Liver (tissue), 9 donors: ENCODE results near the gene SLC7A6. TPM values are rescaled to one million over a fixed set of nuclear protein-coding genes. Genes with fewer than 3 reads are reported as not detected.

ENCODE experiments used
- DNase-seq: peaks from one replicate; pipeline ENCODE4 v3.0.0-alpha.2; 2017; ENCODE audit warnings: low spot score
- H3K27ac ChIP-seq, 2 donors: one replicate each; pipeline ENCODE4 v1.7.0; 2013; ENCODE audit warnings: inconsistent platforms in 2 of 2, low read length in 2 of 2, control low read depth in 1 of 2, low read depth in 1 of 2, mild to moderate bottlenecking in 1 of 2
- H3K27me3 ChIP-seq, 4 donors: one replicate each; pipeline versions ENCODE4 v1.6.1 to v1.7.0; 2013; ENCODE audit warnings: low read length in 3 of 4, inconsistent platforms in 1 of 4, mild to moderate bottlenecking in 1 of 4, moderate library complexity in 1 of 4; ENCODE audit not compliant: control insufficient read depth in 4 of 4, insufficient read depth in 4 of 4
- H3K36me3 ChIP-seq, 4 donors: one replicate each; pipeline versions ENCODE4 v1.6.1 to v1.7.0; 2013; ENCODE audit warnings: low read length in 3 of 4, mild to moderate bottlenecking in 3 of 4, low read depth in 1 of 4, moderate library complexity in 1 of 4; ENCODE audit not compliant: control insufficient read depth in 4 of 4, insufficient read depth in 3 of 4
- H3K4me1 ChIP-seq, 4 donors: one replicate each; pipeline versions ENCODE4 v1.6.1 to v1.7.0; 2013; ENCODE audit warnings: low read length in 3 of 4, mild to moderate bottlenecking in 3 of 4, moderate library complexity in 1 of 4; ENCODE audit not compliant: control insufficient read depth in 4 of 4, insufficient read depth in 4 of 4
- H3K4me3 ChIP-seq, 3 donors: one replicate each; pipeline versions ENCODE4 v1.6.1 to v1.7.0; 2013; ENCODE audit warnings: low read length in 3 of 3, control low read depth in 1 of 3, low read depth in 1 of 3, mild to moderate bottlenecking in 1 of 3
- H3K9ac ChIP-seq, 2 donors: one replicate each; pipeline ENCODE4 v1.7.0; 2013; ENCODE audit warnings: low read length in 2 of 2, mild to moderate bottlenecking in 2 of 2, moderate library complexity in 2 of 2, control low read depth in 1 of 2, low read depth in 1 of 2
- H3K9me3 ChIP-seq, 4 donors: one replicate each; pipeline versions ENCODE4 v1.6.1 to v1.7.0; 2013; ENCODE audit warnings: low read length in 3 of 4; ENCODE audit not compliant: control insufficient read depth in 4 of 4
- EGR1 ChIP-seq, 2 donors: IDR thresholded peaks; 2 replicates each; pipeline ENCODE4 v1.6.1; 2016 to 2018; ENCODE audit warnings: antibody characterized with exemption in 2 of 2, low read depth in 2 of 2
- FOXA1 ChIP-seq: IDR thresholded peaks from 2 replicates; pipeline ENCODE4 v1.6.1; 2016; ENCODE audit warnings: antibody characterized with exemption
- FOXA2 ChIP-seq: IDR thresholded peaks from 2 replicates; pipeline ENCODE4 v1.6.1; 2016; ENCODE audit warnings: antibody characterized with exemption
- GABPA ChIP-seq, 2 donors: IDR thresholded peaks in 1 of 2; conservative IDR thresholded peaks in 1 of 2; 2 replicates each; pipeline ENCODE4 v1.6.1; 2016; ENCODE audit warnings: antibody characterized with exemption in 2 of 2, mild to moderate bottlenecking in 1 of 2, moderate library complexity in 1 of 2
- HNF4A ChIP-seq, 2 donors: conservative IDR thresholded peaks; 2 replicates each; pipeline ENCODE4 v1.6.1; 2016; ENCODE audit warnings: antibody characterized with exemption in 2 of 2, mild to moderate bottlenecking in 2 of 2
- HNF4G ChIP-seq: IDR thresholded peaks from 2 replicates; pipeline ENCODE4 v1.6.1; 2016; ENCODE audit warnings: antibody characterized with exemption
- JUND ChIP-seq, 2 donors: IDR thresholded peaks; 2 replicates each; pipeline ENCODE4 v1.6.1; 2016; ENCODE audit warnings: antibody characterized with exemption in 2 of 2
- NR2F2 ChIP-seq: IDR thresholded peaks from 2 replicates; pipeline ENCODE4 v1.6.1; 2016; ENCODE audit warnings: antibody characterized with exemption
- RAD21 ChIP-seq, 2 donors: IDR thresholded peaks; 2 replicates each; pipeline ENCODE4 v1.6.1; 2016; ENCODE audit warnings: antibody characterized with exemption in 2 of 2, mild to moderate bottlenecking in 2 of 2
- RXRA ChIP-seq, 2 donors: IDR thresholded peaks; 2 replicates each; pipeline ENCODE4 v1.6.1; 2017 to 2018; ENCODE audit warnings: antibody characterized with exemption in 2 of 2, mild to moderate bottlenecking in 1 of 2
- SP1 ChIP-seq: IDR thresholded peaks from 2 replicates; pipeline ENCODE4 v1.6.1; 2018; ENCODE audit warnings: antibody characterized with exemption, mild to moderate bottlenecking
- TAF1 ChIP-seq: conservative IDR thresholded peaks from 2 replicates; pipeline ENCODE4 v1.6.1; 2016; ENCODE audit warnings: antibody characterized with exemption, mild to moderate bottlenecking
- YY1 ChIP-seq: IDR thresholded peaks from 2 replicates; pipeline ENCODE4 v1.6.1; 2016; ENCODE audit warnings: antibody characterized with exemption, mild to moderate bottlenecking
- WGBS: extraction: QIAGEN DNeasy Blood & Tissue Kit; methylation state at CpG from one replicate; pipeline ENCODE4 v1.1.7; 2013; 5-methylcytosine and 5-hydroxymethylcytosine counted together
- polyA plus RNA-seq, 2 donors: library from polyadenylated mRNA; stranded (reverse) in 1 of 2; unstranded in 1 of 2; fragments of 200-250 nt in 1 of 2; fragments of >200 nt in 1 of 2; fragmentation: Nextera tagmentation in 1 of 2; extraction: Ambion mirVana in 1 of 2; gene quantifications; one replicate each; pipeline versions ENCODE4 v1.2.1 to v1.2.3, GENCODE V29; 2013 to 2015
- total RNA-seq, 2 donors: library from RNA; depleted of rRNA; stranded (reverse); fragments of >200 nt; gene quantifications; one replicate each; pipeline ENCODE4 v1.2.3, GENCODE V29; 2014
- TF ChIP-seq, protein P1 (sequence below): IDR thresholded peaks from 2 replicates; pipeline ENCODE4 v1.6.1; 2016; ENCODE audit warnings: antibody characterized with exemption
- TF ChIP-seq, protein P2 (sequence below): IDR thresholded peaks from 2 replicates; pipeline ENCODE4 v1.6.1; 2016; ENCODE audit warnings: antibody characterized with exemption, mild to moderate bottlenecking
- TF ChIP-seq, protein P3 (sequence below): fragments of 150-350 bp; IDR thresholded peaks from 2 replicates; pipeline ENCODE4 v1.5.1; 2017; ENCODE audit warnings: improper control_type of control experiment, low read depth, low read length; ENCODE audit not compliant: missing input control
- TF ChIP-seq, protein P4 (sequence below): IDR thresholded peaks from 2 replicates; pipeline ENCODE4 v1.6.1; 2016; ENCODE audit warnings: antibody characterized with exemption
- TF ChIP-seq, protein P5 (sequence below): IDR thresholded peaks from 2 replicates; pipeline ENCODE4 v1.6.1; 2016; ENCODE audit warnings: antibody characterized with exemption
- donor health status: healthy.
- donor health status: healthy.
- donor health status: healthy.
- donor health status: healthy.
- donor health status: healthy.

The SLC7A6 gene
- total and polyA plus RNA-seq, 4 donors = 1.2 to 4.9 (median 1.9) TPM

DNA sequence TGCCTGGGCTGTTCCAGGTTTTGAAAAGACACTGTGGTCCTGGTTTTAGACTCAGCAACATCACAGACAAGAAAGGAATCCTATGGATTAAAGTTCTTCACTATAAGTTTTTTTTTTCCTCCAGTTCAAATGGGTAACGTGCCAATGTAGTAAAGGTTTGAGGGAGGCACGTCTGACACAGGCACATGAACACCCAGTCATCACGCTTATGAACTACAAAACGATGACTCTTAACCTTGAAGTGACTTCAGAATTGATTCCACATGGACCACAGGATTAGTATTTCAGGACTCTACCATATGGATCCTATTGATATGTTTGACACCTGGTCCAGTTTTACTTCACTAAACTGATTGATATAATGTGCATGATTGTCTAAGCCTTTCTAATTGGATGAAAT, 48.8 kb downstream of the SLC7A6 start:
- Histone ChIP-seq H3K4me3 (no peak overlapping the region), H3K27me3 (no peaks in the 10 kb centered on the region), H3K36me3 (peaks cover 2 to 12% (median 5%) of the 10 kb centered on the region in 4 donors), H3K9me3 (no peaks in the 10 kb centered on the region), H3K9ac (no peak overlapping the region), H3K27ac (no peak overlapping the region), H3K4me1 (peaks cover 1 to 41% (median 31%) of the 10 kb centered on the region in 4 donors)
- TF ChIP-seq YY1 (no peak), HNF4A (conservative IDR thresholded peaks at IDR 0.05) (no peak), TAF1 (no peak), HNF4G (no peak), FOXA2 (no peak), JUND (IDR thresholded peaks at IDR 0.05) (no peak), RXRA (IDR thresholded peaks at IDR 0.05) (no peak), NR2F2 (no peak), GABPA (IDR thresholded peaks at IDR 0.05 in 1 of 2, conservative IDR thresholded peaks at IDR 0.05 in 1 of 2) (no peak), SP1 (no peak), EGR1 (IDR thresholded peaks at IDR 0.05; ENCODE audit: low read depth in 2 of 2) (no peak), FOXA1 (no peak), RAD21 (IDR thresholded peaks at IDR 0.05) (no peak)
- TF ChIP-seq, protein P1, sequence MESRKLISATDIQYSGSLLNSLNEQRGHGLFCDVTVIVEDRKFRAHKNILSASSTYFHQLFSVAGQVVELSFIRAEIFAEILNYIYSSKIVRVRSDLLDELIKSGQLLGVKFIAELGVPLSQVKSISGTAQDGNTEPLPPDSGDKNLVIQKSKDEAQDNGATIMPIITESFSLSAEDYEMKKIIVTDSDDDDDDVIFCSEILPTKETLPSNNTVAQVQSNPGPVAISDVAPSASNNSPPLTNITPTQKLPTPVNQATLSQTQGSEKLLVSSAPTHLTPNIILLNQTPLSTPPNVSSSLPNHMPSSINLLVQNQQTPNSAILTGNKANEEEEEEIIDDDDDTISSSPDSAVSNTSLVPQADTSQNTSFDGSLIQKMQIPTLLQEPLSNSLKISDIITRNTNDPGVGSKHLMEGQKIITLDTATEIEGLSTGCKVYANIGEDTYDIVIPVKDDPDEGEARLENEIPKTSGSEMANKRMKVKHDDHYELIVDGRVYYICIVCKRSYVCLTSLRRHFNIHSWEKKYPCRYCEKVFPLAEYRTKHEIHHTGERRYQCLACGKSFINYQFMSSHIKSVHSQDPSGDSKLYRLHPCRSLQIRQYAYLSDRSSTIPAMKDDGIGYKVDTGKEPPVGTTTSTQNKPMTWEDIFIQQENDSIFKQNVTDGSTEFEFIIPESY = no peak
- TF ChIP-seq, protein P2, sequence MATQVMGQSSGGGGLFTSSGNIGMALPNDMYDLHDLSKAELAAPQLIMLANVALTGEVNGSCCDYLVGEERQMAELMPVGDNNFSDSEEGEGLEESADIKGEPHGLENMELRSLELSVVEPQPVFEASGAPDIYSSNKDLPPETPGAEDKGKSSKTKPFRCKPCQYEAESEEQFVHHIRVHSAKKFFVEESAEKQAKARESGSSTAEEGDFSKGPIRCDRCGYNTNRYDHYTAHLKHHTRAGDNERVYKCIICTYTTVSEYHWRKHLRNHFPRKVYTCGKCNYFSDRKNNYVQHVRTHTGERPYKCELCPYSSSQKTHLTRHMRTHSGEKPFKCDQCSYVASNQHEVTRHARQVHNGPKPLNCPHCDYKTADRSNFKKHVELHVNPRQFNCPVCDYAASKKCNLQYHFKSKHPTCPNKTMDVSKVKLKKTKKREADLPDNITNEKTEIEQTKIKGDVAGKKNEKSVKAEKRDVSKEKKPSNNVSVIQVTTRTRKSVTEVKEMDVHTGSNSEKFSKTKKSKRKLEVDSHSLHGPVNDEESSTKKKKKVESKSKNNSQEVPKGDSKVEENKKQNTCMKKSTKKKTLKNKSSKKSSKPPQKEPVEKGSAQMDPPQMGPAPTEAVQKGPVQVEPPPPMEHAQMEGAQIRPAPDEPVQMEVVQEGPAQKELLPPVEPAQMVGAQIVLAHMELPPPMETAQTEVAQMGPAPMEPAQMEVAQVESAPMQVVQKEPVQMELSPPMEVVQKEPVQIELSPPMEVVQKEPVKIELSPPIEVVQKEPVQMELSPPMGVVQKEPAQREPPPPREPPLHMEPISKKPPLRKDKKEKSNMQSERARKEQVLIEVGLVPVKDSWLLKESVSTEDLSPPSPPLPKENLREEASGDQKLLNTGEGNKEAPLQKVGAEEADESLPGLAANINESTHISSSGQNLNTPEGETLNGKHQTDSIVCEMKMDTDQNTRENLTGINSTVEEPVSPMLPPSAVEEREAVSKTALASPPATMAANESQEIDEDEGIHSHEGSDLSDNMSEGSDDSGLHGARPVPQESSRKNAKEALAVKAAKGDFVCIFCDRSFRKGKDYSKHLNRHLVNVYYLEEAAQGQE = no peak
- TF ChIP-seq, protein P3, sequence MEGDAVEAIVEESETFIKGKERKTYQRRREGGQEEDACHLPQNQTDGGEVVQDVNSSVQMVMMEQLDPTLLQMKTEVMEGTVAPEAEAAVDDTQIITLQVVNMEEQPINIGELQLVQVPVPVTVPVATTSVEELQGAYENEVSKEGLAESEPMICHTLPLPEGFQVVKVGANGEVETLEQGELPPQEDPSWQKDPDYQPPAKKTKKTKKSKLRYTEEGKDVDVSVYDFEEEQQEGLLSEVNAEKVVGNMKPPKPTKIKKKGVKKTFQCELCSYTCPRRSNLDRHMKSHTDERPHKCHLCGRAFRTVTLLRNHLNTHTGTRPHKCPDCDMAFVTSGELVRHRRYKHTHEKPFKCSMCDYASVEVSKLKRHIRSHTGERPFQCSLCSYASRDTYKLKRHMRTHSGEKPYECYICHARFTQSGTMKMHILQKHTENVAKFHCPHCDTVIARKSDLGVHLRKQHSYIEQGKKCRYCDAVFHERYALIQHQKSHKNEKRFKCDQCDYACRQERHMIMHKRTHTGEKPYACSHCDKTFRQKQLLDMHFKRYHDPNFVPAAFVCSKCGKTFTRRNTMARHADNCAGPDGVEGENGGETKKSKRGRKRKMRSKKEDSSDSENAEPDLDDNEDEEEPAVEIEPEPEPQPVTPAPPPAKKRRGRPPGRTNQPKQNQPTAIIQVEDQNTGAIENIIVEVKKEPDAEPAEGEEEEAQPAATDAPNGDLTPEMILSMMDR = no peak
- TF ChIP-seq, protein P4, sequence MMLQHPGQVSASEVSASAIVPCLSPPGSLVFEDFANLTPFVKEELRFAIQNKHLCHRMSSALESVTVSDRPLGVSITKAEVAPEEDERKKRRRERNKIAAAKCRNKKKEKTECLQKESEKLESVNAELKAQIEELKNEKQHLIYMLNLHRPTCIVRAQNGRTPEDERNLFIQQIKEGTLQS = no peak
- TF ChIP-seq, protein P5, sequence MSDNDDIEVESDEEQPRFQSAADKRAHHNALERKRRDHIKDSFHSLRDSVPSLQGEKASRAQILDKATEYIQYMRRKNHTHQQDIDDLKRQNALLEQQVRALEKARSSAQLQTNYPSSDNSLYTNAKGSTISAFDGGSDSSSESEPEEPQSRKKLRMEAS = no peak
- DNase-seq = no peak
- 89% methylated on average over 4 of the region's 4 CpGs for WGBS
